Mesenchymal stem cell (in vitro differentiated cells and primary cell): ENCODE measurements around the gene BSND.
A peak's percentile ranks its signal among the peaks of the same experiment; 100 is the strongest.

Experiments used
- DNase-seq: peaks from one replicate; pipeline ENCODE4 v3.0.0-alpha.2; 2013
- H2AFZ ChIP-seq: one replicate; pipeline ENCODE4 v1.6.1; 2013; ENCODE audit warnings: low read depth, mild to moderate bottlenecking, control low read depth, inconsistent platforms, low read length, moderate library complexity
- H2AK5ac ChIP-seq: 2 replicates; pipeline ENCODE4 v1.6.1; 2013; ENCODE audit warnings: low read length, moderate library complexity, mild to moderate bottlenecking, inconsistent platforms; ENCODE audit not compliant: severe bottlenecking
- H2BK120ac ChIP-seq: one replicate; pipeline ENCODE4 v1.6.1; 2013; ENCODE audit warnings: low read depth, mild to moderate bottlenecking, inconsistent platforms, low read length, moderate library complexity
- H2BK12ac ChIP-seq, 2 experiments: one replicate each; pipeline ENCODE4 v1.6.1; 2013; ENCODE audit warnings: inconsistent platforms in 2 of 2, low read length in 2 of 2, mild to moderate bottlenecking in 2 of 2, moderate library complexity in 2 of 2, control low read depth in 1 of 2
- H2BK15ac ChIP-seq: one replicate; pipeline ENCODE4 v1.6.1; 2013; ENCODE audit warnings: mild to moderate bottlenecking, low read depth, inconsistent platforms; ENCODE audit not compliant: poor library complexity, severe bottlenecking
- H2BK5ac ChIP-seq: 2 replicates; pipeline ENCODE4 v1.6.1; 2013; ENCODE audit warnings: low read depth, mild to moderate bottlenecking, low read length, control low read depth, inconsistent platforms; ENCODE audit not compliant: poor library complexity, severe bottlenecking
- H3K14ac ChIP-seq, 2 experiments: one replicate each; pipeline ENCODE4 v1.6.1; 2013; ENCODE audit warnings: inconsistent platforms in 2 of 2, low read length in 2 of 2, control low read depth in 1 of 2, mild to moderate bottlenecking in 1 of 2, moderate library complexity in 1 of 2
- H3K18ac ChIP-seq, 2 experiments: one replicate each; pipeline ENCODE4 v1.6.1; 2013; ENCODE audit warnings: inconsistent platforms in 2 of 2, low read length in 2 of 2, control low read depth in 1 of 2, low read depth in 1 of 2, mild to moderate bottlenecking in 1 of 2
- H3K23ac ChIP-seq, 2 experiments: one replicate each; pipeline ENCODE4 v1.6.1; 2013; ENCODE audit warnings: inconsistent platforms in 2 of 2, low read length in 2 of 2, mild to moderate bottlenecking in 2 of 2, moderate library complexity in 2 of 2, control low read depth in 1 of 2
- H3K27ac ChIP-seq: 2 replicates; pipeline ENCODE4 v1.5.1; 2013; ENCODE audit warnings: mild to moderate bottlenecking, moderate library complexity, low read length, control low read depth, inconsistent platforms; ENCODE audit not compliant: poor library complexity, severe bottlenecking
- H3K27me3 ChIP-seq, 2 experiments: 2 replicates each; pipeline versions ENCODE4 v1.6.1 to v1.7.0; 2013; ENCODE audit warnings: low read length in 2 of 2, mild to moderate bottlenecking in 2 of 2, moderate library complexity in 2 of 2, control low read depth in 1 of 2, inconsistent platforms in 1 of 2; ENCODE audit not compliant: control insufficient read depth in 1 of 2, insufficient read depth in 1 of 2
- H3K36me3 ChIP-seq, 2 experiments: 2 replicates each; pipeline versions ENCODE4 v1.6.1 to v1.7.0; 2013; ENCODE audit warnings: low read length in 2 of 2, control low read depth in 1 of 2, inconsistent platforms in 1 of 2, low read depth in 1 of 2, mild to moderate bottlenecking in 1 of 2; ENCODE audit not compliant: insufficient read depth in 2 of 2, control insufficient read depth in 1 of 2
- H3K4ac ChIP-seq, 2 experiments: one replicate each; pipeline ENCODE4 v1.6.1; 2013; ENCODE audit warnings: inconsistent platforms in 2 of 2, low read length in 2 of 2, mild to moderate bottlenecking in 2 of 2, moderate library complexity in 2 of 2, control low read depth in 1 of 2, low read depth in 1 of 2
- H3K4me1 ChIP-seq: 2 replicates; pipeline ENCODE4 v1.6.1; 2013; ENCODE audit warnings: low read depth, low read length, control low read depth; ENCODE audit not compliant: control insufficient read depth, insufficient read depth
- H3K4me2 ChIP-seq: 2 replicates; pipeline ENCODE4 v1.6.1; 2013; ENCODE audit warnings: low read length, mild to moderate bottlenecking, inconsistent platforms; ENCODE audit not compliant: poor library complexity, severe bottlenecking
- H3K4me3 ChIP-seq, 2 experiments: 2 replicates each; pipeline versions ENCODE4 v1.5.1 to v1.7.0; 2013; ENCODE audit warnings: low read length in 2 of 2, mild to moderate bottlenecking in 2 of 2, control low read depth in 1 of 2, low read depth in 1 of 2; ENCODE audit not compliant: insufficient read depth in 1 of 2
- H3K79me1 ChIP-seq: replicated peaks from 2 replicates; pipeline ENCODE4 v1.6.1; 2013; ENCODE audit warnings: mild to moderate bottlenecking, control low read depth, low read length, inconsistent platforms; ENCODE audit not compliant: poor library complexity, severe bottlenecking
- H3K9ac ChIP-seq: 2 replicates; pipeline ENCODE4 v1.7.0; 2013; ENCODE audit warnings: mild to moderate bottlenecking, low read length, moderate library complexity
- H3K9me3 ChIP-seq: 2 replicates; pipeline ENCODE4 v1.7.0; 2013; ENCODE audit warnings: mild to moderate bottlenecking, low read length; ENCODE audit not compliant: control insufficient read depth
- H4K8ac ChIP-seq: one replicate; pipeline ENCODE4 v1.6.1; 2013; ENCODE audit warnings: inconsistent platforms, mild to moderate bottlenecking, low read length, moderate library complexity
- H4K91ac ChIP-seq: one replicate; pipeline ENCODE4 v1.6.1; 2013; ENCODE audit warnings: mild to moderate bottlenecking, low read length, inconsistent platforms
- WGBS: methylation state at CpG from one replicate; pipeline ENCODE4 v1.1.7; 2013; ENCODE audit warnings: mixed read lengths; 5-methylcytosine and 5-hydroxymethylcytosine counted together

The BSND gene

DNA sequence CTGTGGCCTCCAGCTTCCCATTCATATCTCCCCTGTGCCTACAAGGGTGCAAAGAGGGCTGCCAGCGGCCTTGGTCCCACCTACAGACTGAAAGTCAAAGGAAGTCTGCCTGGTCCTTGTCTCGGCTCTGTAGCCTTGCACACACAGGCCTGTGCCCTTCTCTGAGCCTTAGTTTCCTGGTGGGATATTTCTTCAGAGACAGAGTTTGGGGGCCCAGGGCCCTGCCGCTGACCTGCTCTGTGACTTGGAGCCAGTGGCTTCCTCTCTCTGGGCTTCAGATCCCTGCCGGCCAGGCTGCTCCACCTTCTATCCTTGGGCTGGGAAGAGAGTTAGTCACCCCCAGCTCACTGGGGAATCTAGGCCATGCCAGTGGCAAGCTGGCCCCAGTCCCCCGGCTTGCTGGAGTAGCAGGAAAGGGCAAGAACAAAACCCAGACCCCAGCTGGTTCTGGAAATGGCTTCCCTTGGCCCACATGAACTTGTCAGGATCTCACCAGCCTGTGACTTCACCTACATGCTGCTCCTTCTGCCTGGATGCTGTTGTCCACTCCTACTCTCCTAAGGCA lies 19.3 kb upstream of the BSND start:
- WGBS, result 38% methylated on average over 5 of the region's 5 CpGs
- Histone ChIP-seq H2BK15ac (no peak overlapping the region), H4K8ac (no peak overlapping the region), H3K14ac (no peak overlapping the region), H3K9me3 (no peaks in the 10 kb centered on the region), H3K9ac (no peak overlapping the region), H2BK120ac (no peak overlapping the region), H4K91ac (no peak overlapping the region), H2AFZ (no peak overlapping the region), H2BK5ac (no peak overlapping the region), H2AK5ac (no peak overlapping the region), H3K4me3 (no peak overlapping the region), H3K27ac (no peak overlapping the region), H3K36me3 (no peaks in the 10 kb centered on the region), H3K23ac (no peak overlapping the region), H3K18ac (no peak overlapping the region), H3K4me2 (no peak overlapping the region), H3K79me1 (no peaks in the 10 kb centered on the region), H2BK12ac (no peak overlapping the region), H3K4ac (no peak overlapping the region), H3K27me3 (peaks cover 42 to 56% of the 10 kb centered on the region in 2 experiments), H3K4me1 (peaks cover 11% of the 10 kb centered on the region)
- no peak for DNase-seq

DNA sequence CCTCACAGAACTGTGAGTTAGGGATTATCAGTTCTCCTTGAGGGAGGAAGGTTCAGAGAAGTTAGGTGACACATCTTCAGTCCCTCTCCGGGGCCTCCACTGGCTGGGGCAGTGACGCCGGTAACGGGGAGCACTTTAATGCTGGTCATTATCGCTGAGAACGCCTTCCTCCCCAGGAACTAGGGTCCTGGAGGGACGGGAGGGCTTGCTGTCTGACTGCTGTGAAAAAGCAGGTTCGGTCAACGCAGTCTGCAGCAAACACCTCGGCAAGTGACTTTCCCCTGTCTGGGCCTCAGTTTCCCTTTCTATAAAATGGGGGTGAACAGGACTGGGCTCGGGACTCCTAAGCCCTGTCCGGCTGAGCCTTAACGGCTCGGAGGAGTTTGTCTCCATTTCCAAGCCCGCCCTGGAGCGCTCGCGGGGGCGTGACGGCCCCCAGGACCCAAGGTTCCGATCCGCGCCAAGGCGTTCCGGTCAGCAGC lies 18.6 kb upstream of the BSND start:
- no peak overlapping the region for H3K14ac ChIP-seq
- no peaks in the 10 kb centered on the region for H3K79me1 ChIP-seq
- H3K9me3 ChIP-seq, result no peaks in the 10 kb centered on the region
- no peaks in the 10 kb centered on the region for H3K36me3 ChIP-seq
- 39% methylated on average over 25 of the region's 25 CpGs for WGBS
- H2BK12ac ChIP-seq, result no peak overlapping the region
- no peak overlapping the region for H3K4ac ChIP-seq
- H3K18ac ChIP-seq, result no peak overlapping the region
- H3K9ac ChIP-seq, result peak overlapping the region; percentile 51
- DNase-seq, result no peak
- no peak overlapping the region for H2AK5ac ChIP-seq
- peak overlapping the region; percentile 84 for H3K4me2 ChIP-seq
- peaks cover 42 to 59% of the 10 kb centered on the region in 2 experiments for H3K27me3 ChIP-seq
- no peak overlapping the region for H4K91ac ChIP-seq
- H2AFZ ChIP-seq, result peak overlapping the region; percentile 73
- H2BK5ac ChIP-seq, result no peak overlapping the region
- no peak overlapping the region for H2BK120ac ChIP-seq
- H3K23ac ChIP-seq, result no peak overlapping the region
- peaks cover 11% of the 10 kb centered on the region for H3K4me1 ChIP-seq
- no peak overlapping the region for H4K8ac ChIP-seq
- no peak overlapping the region for H3K27ac ChIP-seq
- peak overlapping the region; percentile 55 to 60 for H3K4me3 ChIP-seq
- no peak overlapping the region for H2BK15ac ChIP-seq

DNA sequence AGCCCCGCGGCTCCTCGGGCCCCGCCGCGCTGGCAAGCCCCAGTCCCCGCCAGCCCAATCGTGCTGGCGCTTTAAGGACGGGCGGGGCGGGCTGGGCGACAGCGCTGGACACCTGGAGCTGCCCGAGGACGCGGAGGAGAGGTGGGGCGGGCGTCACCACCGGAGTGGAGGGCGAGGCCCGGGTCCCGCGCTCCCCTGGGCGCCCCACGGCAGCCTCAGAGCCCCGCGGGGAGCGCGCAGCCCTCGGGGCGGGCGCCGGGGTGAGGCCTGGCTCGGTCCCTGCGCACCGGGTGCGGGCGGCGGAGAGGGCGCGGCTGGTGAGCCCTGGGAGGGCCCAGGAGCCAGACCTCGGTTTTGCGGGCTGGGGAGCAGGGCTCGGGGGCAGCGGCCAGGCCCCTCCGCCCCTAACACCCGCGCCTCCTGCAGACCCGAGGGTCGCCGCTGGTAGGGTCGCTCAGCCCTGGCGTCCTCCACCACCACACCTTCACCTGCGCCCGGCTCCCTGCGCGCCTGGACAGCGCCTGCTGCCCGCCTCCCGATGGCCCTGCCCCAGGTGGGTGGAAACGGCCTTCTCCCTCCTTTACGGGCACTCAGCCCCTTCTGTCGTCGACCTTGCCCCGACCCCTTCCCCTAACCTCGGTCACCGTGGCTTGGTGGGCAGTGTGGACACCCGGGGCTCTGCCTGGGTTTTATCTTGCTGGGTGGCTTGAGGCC lies 18.0 kb upstream of the BSND start, which contains the start of gene TMEM61:
TSS of gene TMEM61 (plus strand) at position 101 of the 714 bp plus-strand sequence. CDS start at position 539, 438 bp downstream.
- no peaks in the 10 kb centered on the region for H3K79me1 ChIP-seq
- peak within 1 kb of the TSS; percentile 29 for H2BK15ac ChIP-seq
- 15% methylated on average over 54 of the region's 69 CpGs for WGBS
- no peaks in the 10 kb centered on the region for H3K36me3 ChIP-seq
- peaks cover 42 to 59% of the 10 kb centered on the region in 2 experiments for H3K27me3 ChIP-seq
- H3K4ac ChIP-seq, result no peak within 1 kb of the TSS
- H2BK5ac ChIP-seq, result no peak within 1 kb of the TSS
- H3K4me3 ChIP-seq, result peak within 1 kb of the TSS; percentile 55 to 60
- H3K9ac ChIP-seq, result peak within 1 kb of the TSS; percentile 51
- no peak within 1 kb of the TSS for H3K27ac ChIP-seq
- no peak within 1 kb of the TSS for H2AK5ac ChIP-seq
- no peak within 1 kb of the TSS for H4K8ac ChIP-seq
- H4K91ac ChIP-seq, result no peak within 1 kb of the TSS
- no peak within 1 kb of the TSS for H3K18ac ChIP-seq
- peak within 1 kb of the TSS; percentile 73 for H2AFZ ChIP-seq
- H2BK120ac ChIP-seq, result no peak within 1 kb of the TSS
- H2BK12ac ChIP-seq, result no peak within 1 kb of the TSS
- H3K4me2 ChIP-seq, result peak within 1 kb of the TSS; percentile 84
- no peak for DNase-seq
- H3K4me1 ChIP-seq, result peaks cover 11% of the 10 kb centered on the region
- H3K9me3 ChIP-seq, result no peaks in the 10 kb centered on the region
- H3K23ac ChIP-seq, result no peak within 1 kb of the TSS
- H3K14ac ChIP-seq, result no peak within 1 kb of the TSS

DNA sequence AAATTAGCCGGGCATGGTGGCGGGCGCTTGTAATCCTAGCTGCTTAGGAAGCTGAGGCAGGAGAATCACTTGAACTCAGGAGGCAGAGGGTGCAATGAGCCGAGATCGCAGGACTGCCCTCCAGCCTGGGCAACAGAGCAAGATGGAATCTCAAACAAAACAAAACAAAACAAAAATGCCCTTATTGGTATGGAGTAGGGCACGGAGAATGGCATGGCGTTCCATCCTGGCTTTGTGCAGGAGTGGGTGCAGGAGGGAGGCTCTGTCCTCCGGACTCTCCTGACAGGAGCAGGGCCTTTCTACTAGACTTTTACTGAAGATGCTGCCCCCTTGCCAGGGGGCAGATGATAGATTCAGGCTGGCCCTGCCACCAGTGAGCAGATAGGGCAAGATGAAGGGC lies 17.3 kb upstream of the BSND start:
- H3K27ac ChIP-seq, result no peak overlapping the region
- H3K18ac ChIP-seq, result no peak overlapping the region
- no peak overlapping the region for H3K14ac ChIP-seq
- H3K9ac ChIP-seq, result no peak overlapping the region
- no peak overlapping the region for H4K91ac ChIP-seq
- WGBS, result 89% methylated on average over 8 of the region's 8 CpGs
- no peak overlapping the region for H4K8ac ChIP-seq
- H3K4me2 ChIP-seq, result no peak overlapping the region
- no peak overlapping the region for H3K4ac ChIP-seq
- H2BK12ac ChIP-seq, result no peak overlapping the region
- no peak overlapping the region for H2BK15ac ChIP-seq
- peaks cover 42 to 59% of the 10 kb centered on the region in 2 experiments for H3K27me3 ChIP-seq
- DNase-seq, result no peak
- H2BK120ac ChIP-seq, result no peak overlapping the region
- no peaks in the 10 kb centered on the region for H3K9me3 ChIP-seq
- H2AK5ac ChIP-seq, result no peak overlapping the region
- H3K23ac ChIP-seq, result no peak overlapping the region
- no peak overlapping the region for H3K4me3 ChIP-seq
- no peak overlapping the region for H2AFZ ChIP-seq
- no peaks in the 10 kb centered on the region for H3K36me3 ChIP-seq
- no peak overlapping the region for H2BK5ac ChIP-seq
- no peaks in the 10 kb centered on the region for H3K79me1 ChIP-seq
- peaks cover 12% of the 10 kb centered on the region for H3K4me1 ChIP-seq
